HL-60 (cell line): Measurements from ENCODE around the gene IRAK2.

ENCODE experiments used
- POLR2AphosphoS5 ChIP-seq: IDR thresholded peaks from 2 replicates; pipeline ENCODE4 v1.6.1; 2012; ENCODE audit warnings: low read depth
- TF ChIP-seq, protein P1 (sequence below): IDR thresholded peaks from one replicate; pipeline ENCODE4 v1.5.1; 2011; ENCODE audit warnings: low read length, control low read depth, inconsistent platforms; ENCODE audit not compliant: insufficient read depth

DNA sequence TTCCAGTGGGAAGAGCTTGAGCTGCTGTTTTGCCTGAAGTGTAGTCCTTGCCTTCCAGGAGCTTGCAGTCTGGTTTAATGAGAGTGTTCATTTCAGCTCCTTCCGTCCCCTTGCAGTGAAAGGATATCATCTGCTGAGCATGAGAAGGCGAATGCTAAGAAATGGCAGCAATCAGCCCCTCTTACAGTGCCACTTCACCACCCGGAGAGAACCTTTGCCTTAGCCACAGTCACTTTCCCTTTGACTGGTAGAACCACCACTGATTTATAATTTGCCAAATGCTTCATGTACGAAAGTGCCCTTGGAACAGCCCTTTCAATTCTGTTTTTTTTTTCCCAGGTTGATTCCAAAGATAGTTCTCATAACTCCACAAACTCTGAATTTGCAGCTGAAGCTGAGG lies 95.1 kb downstream of the IRAK2 start:
- TF ChIP-seq, protein P1, sequence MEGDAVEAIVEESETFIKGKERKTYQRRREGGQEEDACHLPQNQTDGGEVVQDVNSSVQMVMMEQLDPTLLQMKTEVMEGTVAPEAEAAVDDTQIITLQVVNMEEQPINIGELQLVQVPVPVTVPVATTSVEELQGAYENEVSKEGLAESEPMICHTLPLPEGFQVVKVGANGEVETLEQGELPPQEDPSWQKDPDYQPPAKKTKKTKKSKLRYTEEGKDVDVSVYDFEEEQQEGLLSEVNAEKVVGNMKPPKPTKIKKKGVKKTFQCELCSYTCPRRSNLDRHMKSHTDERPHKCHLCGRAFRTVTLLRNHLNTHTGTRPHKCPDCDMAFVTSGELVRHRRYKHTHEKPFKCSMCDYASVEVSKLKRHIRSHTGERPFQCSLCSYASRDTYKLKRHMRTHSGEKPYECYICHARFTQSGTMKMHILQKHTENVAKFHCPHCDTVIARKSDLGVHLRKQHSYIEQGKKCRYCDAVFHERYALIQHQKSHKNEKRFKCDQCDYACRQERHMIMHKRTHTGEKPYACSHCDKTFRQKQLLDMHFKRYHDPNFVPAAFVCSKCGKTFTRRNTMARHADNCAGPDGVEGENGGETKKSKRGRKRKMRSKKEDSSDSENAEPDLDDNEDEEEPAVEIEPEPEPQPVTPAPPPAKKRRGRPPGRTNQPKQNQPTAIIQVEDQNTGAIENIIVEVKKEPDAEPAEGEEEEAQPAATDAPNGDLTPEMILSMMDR = no peak
- TF ChIP-seq POLR2AphosphoS5 = no peak
